Hepatocyte (in vitro differentiated cells): ENCODE measurements around the gene VASP. TPM values are rescaled to one million over a fixed set of nuclear protein-coding genes. Genes with fewer than 3 reads are reported as not detected.

ENCODE experiments used
- DNase-seq: peaks from one replicate; pipeline ENCODE4 v3.0.0-alpha.2; 2016; ENCODE audit warnings: low spot score
- H2AFZ ChIP-seq: fragments of 200-600 bp; sonication (generic); 2 replicates; pipeline ENCODE4 v1.6.0; 2016; ENCODE audit warnings: antibody characterized with exemption, mild to moderate bottlenecking
- H3K27ac ChIP-seq: fragments of 200-600 bp; sonication (generic); 2 replicates; pipeline ENCODE4 v1.5.1; 2016; ENCODE audit warnings: mild to moderate bottlenecking
- H3K27me3 ChIP-seq: fragments of 200-600 bp; sonication (generic); 2 replicates; pipeline ENCODE4 v1.6.1; 2016
- H3K36me3 ChIP-seq: fragments of 200-600 bp; sonication (generic); replicated peaks from 2 replicates; pipeline ENCODE4 v1.5.1; 2016; ENCODE audit warnings: low read depth; ENCODE audit not compliant: insufficient read depth
- H3K4me1 ChIP-seq: fragments of 200-600 bp; sonication (generic); 2 replicates; pipeline ENCODE4 v1.5.1; 2016; ENCODE audit warnings: mild to moderate bottlenecking, moderate library complexity; ENCODE audit not compliant: insufficient read depth
- H3K4me2 ChIP-seq: fragments of 200-600 bp; sonication (generic); 2 replicates; pipeline ENCODE4 v1.6.0; 2016
- H3K4me3 ChIP-seq: fragments of 200-600 bp; sonication (generic); 2 replicates; pipeline ENCODE4 v1.5.1; 2016; ENCODE audit warnings: mild to moderate bottlenecking
- H3K79me2 ChIP-seq: fragments of 200-600 bp; sonication (generic); 2 replicates; pipeline ENCODE4 v1.6.0; 2017; ENCODE audit warnings: mild to moderate bottlenecking
- H3K9me2 ChIP-seq: fragments of 200-600 bp; sonication (generic); replicated peaks from 2 replicates; pipeline ENCODE4 v1.6.0; 2017; ENCODE audit warnings: mild to moderate bottlenecking; ENCODE audit not compliant: insufficient read depth
- H3K9me3 ChIP-seq: fragments of 200-600 bp; sonication (generic); 2 replicates; pipeline ENCODE4 v1.5.1; 2016; ENCODE audit warnings: low read depth, mild to moderate bottlenecking
- H4K20me1 ChIP-seq: fragments of 200-600 bp; sonication (generic); 2 replicates; pipeline ENCODE4 v1.6.0; 2016; ENCODE audit warnings: mild to moderate bottlenecking; ENCODE audit not compliant: insufficient read depth, poor library complexity, severe bottlenecking
- CTCF ChIP-seq: fragments of 200-600 bp; sonication (generic); IDR thresholded peaks from 2 replicates; pipeline ENCODE4 v1.5.1; 2016; ENCODE audit warnings: antibody characterized with exemption, mild to moderate bottlenecking; ENCODE audit not compliant: poor library complexity
- EZH2 ChIP-seq: fragments of 200-600 bp; sonication (generic); IDR thresholded peaks from 2 replicates; pipeline ENCODE4 v1.6.1; 2016; ENCODE audit warnings: antibody characterized with exemption, mild to moderate bottlenecking, borderline replicate concordance
- EZH2phosphoT487 ChIP-seq: fragments of 200-600 bp; sonication (generic); IDR thresholded peaks from one replicate; pipeline ENCODE4 v1.6.1; 2018; ENCODE audit warnings: antibody characterized with exemption, mild to moderate bottlenecking, low read depth, moderate library complexity; ENCODE audit not compliant: unreplicated experiment, severe bottlenecking
- WGBS: methylation state at CpG from one replicate; pipeline ENCODE4 v1.1.6; 2016; ENCODE audit warnings: low lambda C conversion rate; ENCODE audit errors: missing lambda C conversion rate; 5-methylcytosine and 5-hydroxymethylcytosine counted together
- polyA plus RNA-seq: library from polyadenylated mRNA; unstranded; fragments of >200 nt; fragmentation: Nextera tagmentation; extraction: Ambion mirVana; gene quantifications from 2 replicates; pipeline ENCODE4 v1.2.1, GENCODE V29; 2016
- total RNA-seq: library from RNA; depleted of rRNA; stranded (reverse); fragments of >200 nt; gene quantifications from 2 replicates; pipeline ENCODE4 v1.2.3, GENCODE V29; 2014

Gene VASP
- total and polyA plus RNA-seq, 2 experiments from 2014 or later: 68.9 to 86.0 TPM

- no peaks in the 10 kb centered on the region for H4K20me1 ChIP-seq
- no peaks in the 10 kb centered on the region for H3K36me3 ChIP-seq
- no peak overlapping the region for H2AFZ ChIP-seq
- H3K9me2 ChIP-seq: no peaks in the 10 kb centered on the region
- no peak overlapping the region for H3K4me2 ChIP-seq
- TF ChIP-seq EZH2phosphoT487 (no peak), EZH2 (no peak), CTCF (no peak)
- peaks cover 4% of the 10 kb centered on the region for H3K4me1 ChIP-seq
- H3K27ac ChIP-seq: no peak overlapping the region
- WGBS: 89% methylated on average over 1 of the region's 1 CpG
- no peaks in the 10 kb centered on the region for H3K79me2 ChIP-seq
- no peaks in the 10 kb centered on the region for H3K9me3 ChIP-seq
- DNase-seq: no peak
- no peaks in the 10 kb centered on the region for H3K27me3 ChIP-seq
- H3K4me3 ChIP-seq: no peak overlapping the region
Observed at GRCh38 chr19:45531349-45531748, 24.1 kb downstream of the VASP start.

GRCh38 chr19:45539459-45539858 is 32.2 kb downstream of the VASP start:
- Histone ChIP-seq H3K4me3 (no peak overlapping the region), H4K20me1 (no peaks in the 10 kb centered on the region), H3K4me1 (no peaks in the 10 kb centered on the region), H3K9me2 (no peaks in the 10 kb centered on the region), H3K27ac (no peak overlapping the region), H3K27me3 (no peaks in the 10 kb centered on the region), H3K36me3 (no peaks in the 10 kb centered on the region), H3K9me3 (no peaks in the 10 kb centered on the region), H3K79me2 (no peaks in the 10 kb centered on the region), H2AFZ (no peak overlapping the region), H3K4me2 (no peak overlapping the region)
- TF ChIP-seq EZH2 (no peak), EZH2phosphoT487 (no peak), CTCF (no peak)
- DNase-seq: no peak
- WGBS: 91% methylated on average over 9 of the region's 9 CpGs

- H3K36me3 ChIP-seq: no peaks in the 10 kb centered on the region
- H2AFZ ChIP-seq: no peak overlapping the region
- no peaks in the 10 kb centered on the region for H3K9me3 ChIP-seq
- DNase-seq: peak; percentile 52
- peak overlapping the region; percentile 82 for H3K27ac ChIP-seq
- H3K4me1 ChIP-seq: no peaks in the 10 kb centered on the region
- H3K4me2 ChIP-seq: no peak overlapping the region
- H3K9me2 ChIP-seq: no peaks in the 10 kb centered on the region
- TF ChIP-seq EZH2 (no peak), EZH2phosphoT487 (no peak), CTCF (no peak)
- no peaks in the 10 kb centered on the region for H3K27me3 ChIP-seq
- H4K20me1 ChIP-seq: no peaks in the 10 kb centered on the region
- H3K79me2 ChIP-seq: no peaks in the 10 kb centered on the region
- no peak overlapping the region for H3K4me3 ChIP-seq
- WGBS: 49% methylated on average over 7 of the region's 7 CpGs
Observed at GRCh38 chr19:45542234-45542668, 35.0 kb downstream of the VASP start.
